ENCODE results near the gene ZMYM2. TPM values are rescaled to one million over a fixed set of nuclear protein-coding genes. Genes with fewer than 3 reads are reported as not detected.

ZMYM2 gene
- total RNA-seq, 1 donor from 2014 or later = 109 TPM

DNA sequence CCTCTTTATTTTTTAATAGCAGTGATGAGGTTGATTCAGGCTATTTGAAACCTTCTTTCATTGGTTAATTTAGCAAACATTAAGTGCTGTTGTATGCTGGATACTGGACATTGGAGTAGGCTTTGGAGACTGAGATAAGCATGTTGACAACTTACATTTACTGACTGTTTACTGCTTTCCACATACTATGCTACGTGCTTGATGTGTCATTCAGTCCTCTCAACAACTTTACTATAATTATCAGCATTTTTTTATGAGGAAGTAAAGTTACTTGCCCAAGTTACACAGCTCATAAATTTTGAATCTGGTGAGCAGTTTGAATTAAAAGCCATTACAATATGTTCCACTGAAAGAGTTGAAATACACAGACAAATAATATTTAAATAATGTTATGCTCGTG lies 118.6 kb downstream of the ZMYM2 start:
- Histone ChIP-seq H4K20me1 (ENCODE audit: insufficient read depth, low read length) (peaks cover 13% of the 10 kb centered on the region), H3K36me3 (ENCODE audit: insufficient read depth, low read length) (peaks cover 6% of the 10 kb centered on the region), H3K27ac (ENCODE audit: low read depth, low read length) (no peak overlapping the region), H3K79me2 (ENCODE audit: insufficient read depth, low read length) (no peaks in the 10 kb centered on the region), H3K4me3 (ENCODE audit: insufficient read depth, low read depth, low read length) (no peak overlapping the region), H2AFZ (ENCODE audit: low read depth, low read length) (no peak overlapping the region), H3K4me2 (ENCODE audit: low read length) (no peak overlapping the region), H3K27me3 (ENCODE audit: insufficient read depth, low read length) (no peaks in the 10 kb centered on the region), H3K9me3 (ENCODE audit: insufficient read depth, low read depth, low read length) (no peaks in the 10 kb centered on the region), H3K4me1 (ENCODE audit: insufficient read depth, low read length) (no peaks in the 10 kb centered on the region), H3K9ac (ENCODE audit: low read length) (no peak overlapping the region)
- Mint-ChIP-seq H3K27me3 (ENCODE audit: low read depth, unreplicated experiment) (no peaks in the 10 kb centered on the region), H3K36me3 (ENCODE audit: low read depth, unreplicated experiment) (peaks cover 9% of the 10 kb centered on the region), H3K4me1 (ENCODE audit: low read depth, unreplicated experiment) (peaks cover 2% of the 10 kb centered on the region), H3K9me3 (ENCODE audit: unreplicated experiment) (no peaks in the 10 kb centered on the region), H3K27ac (ENCODE audit: unreplicated experiment) (no peak overlapping the region), H3K4me3 (ENCODE audit: unreplicated experiment) (no peak overlapping the region)
- FAIRE-seq (no peak), DNase-seq (ENCODE audit: low read depth) (no peak)
- no peak for TF ChIP-seq EZH2 (IDR thresholded peaks at IDR 0.05; ENCODE audit: insufficient read depth, low read length)
- TF ChIP-seq, protein P1, sequence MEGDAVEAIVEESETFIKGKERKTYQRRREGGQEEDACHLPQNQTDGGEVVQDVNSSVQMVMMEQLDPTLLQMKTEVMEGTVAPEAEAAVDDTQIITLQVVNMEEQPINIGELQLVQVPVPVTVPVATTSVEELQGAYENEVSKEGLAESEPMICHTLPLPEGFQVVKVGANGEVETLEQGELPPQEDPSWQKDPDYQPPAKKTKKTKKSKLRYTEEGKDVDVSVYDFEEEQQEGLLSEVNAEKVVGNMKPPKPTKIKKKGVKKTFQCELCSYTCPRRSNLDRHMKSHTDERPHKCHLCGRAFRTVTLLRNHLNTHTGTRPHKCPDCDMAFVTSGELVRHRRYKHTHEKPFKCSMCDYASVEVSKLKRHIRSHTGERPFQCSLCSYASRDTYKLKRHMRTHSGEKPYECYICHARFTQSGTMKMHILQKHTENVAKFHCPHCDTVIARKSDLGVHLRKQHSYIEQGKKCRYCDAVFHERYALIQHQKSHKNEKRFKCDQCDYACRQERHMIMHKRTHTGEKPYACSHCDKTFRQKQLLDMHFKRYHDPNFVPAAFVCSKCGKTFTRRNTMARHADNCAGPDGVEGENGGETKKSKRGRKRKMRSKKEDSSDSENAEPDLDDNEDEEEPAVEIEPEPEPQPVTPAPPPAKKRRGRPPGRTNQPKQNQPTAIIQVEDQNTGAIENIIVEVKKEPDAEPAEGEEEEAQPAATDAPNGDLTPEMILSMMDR (IDR thresholded peaks at IDR 0.05; ENCODE audit: insufficient read depth, low read depth, low read length) = no peak

DNA sequence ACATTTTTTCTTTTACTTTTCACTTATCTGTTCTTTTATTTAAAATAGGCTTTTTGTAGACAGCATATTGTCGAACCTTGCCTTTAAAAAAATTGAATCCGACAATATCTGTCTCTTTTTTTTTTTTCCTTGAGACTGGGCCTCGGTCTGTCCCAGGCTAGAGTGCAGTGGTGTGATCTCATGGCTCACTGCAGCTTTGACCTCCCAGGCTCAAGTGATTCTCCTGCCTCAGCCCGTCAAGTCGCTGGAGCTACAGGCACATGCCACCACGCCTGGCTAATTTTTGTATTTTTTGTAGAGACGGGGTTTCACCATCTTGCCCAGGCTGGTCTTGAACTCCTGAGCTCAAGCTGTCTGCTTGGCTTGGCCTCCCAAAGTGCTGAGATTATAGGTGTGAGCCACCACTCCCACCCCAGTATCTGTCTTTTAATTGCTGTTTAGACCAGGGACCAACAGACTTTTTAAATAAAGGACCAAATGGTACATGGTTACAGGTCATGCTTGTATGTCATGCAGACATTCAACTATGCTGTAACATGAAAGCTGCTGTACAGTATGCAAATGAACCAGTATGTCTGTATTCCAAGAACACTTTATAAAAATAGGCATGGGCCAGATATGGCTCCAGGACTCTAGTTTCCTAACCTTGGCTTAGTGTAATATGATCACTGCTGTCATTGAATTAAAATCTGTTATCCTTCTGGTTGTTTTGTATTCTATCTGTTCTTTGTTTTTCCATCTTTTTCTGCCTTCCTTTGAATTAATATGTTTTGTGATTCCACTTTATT lies 122.0 kb downstream of the ZMYM2 start:
- no peaks in the 10 kb centered on the region for H3K79me2 ChIP-seq (ENCODE audit: insufficient read depth, low read length)
- H3K4me2 ChIP-seq (ENCODE audit: low read length) = no peak overlapping the region
- no peaks in the 10 kb centered on the region for H3K4me1 ChIP-seq (ENCODE audit: insufficient read depth, low read length)
- no peaks in the 10 kb centered on the region for H3K27me3 ChIP-seq (ENCODE audit: insufficient read depth, low read length)
- no peak overlapping the region for H3K27ac Mint-ChIP-seq (ENCODE audit: unreplicated experiment)
- no peak overlapping the region for H3K4me3 ChIP-seq (ENCODE audit: insufficient read depth, low read depth, low read length)
- no peaks in the 10 kb centered on the region for H3K9me3 ChIP-seq (ENCODE audit: insufficient read depth, low read depth, low read length)
- peaks cover 22% of the 10 kb centered on the region for H3K36me3 ChIP-seq (ENCODE audit: insufficient read depth, low read length)
- no peak for TF ChIP-seq EZH2 (IDR thresholded peaks at IDR 0.05; ENCODE audit: insufficient read depth, low read length)
- TF ChIP-seq, protein P1 (IDR thresholded peaks at IDR 0.05; ENCODE audit: insufficient read depth, low read depth, low read length) = no peak
- H3K4me1 Mint-ChIP-seq (ENCODE audit: low read depth, unreplicated experiment) = peaks cover 2% of the 10 kb centered on the region
- no peak overlapping the region for H3K4me3 Mint-ChIP-seq (ENCODE audit: unreplicated experiment)
- H3K27ac ChIP-seq (ENCODE audit: low read depth, low read length) = no peak overlapping the region
- no peak overlapping the region for H2AFZ ChIP-seq (ENCODE audit: low read depth, low read length)
- H3K27me3 Mint-ChIP-seq (ENCODE audit: low read depth, unreplicated experiment) = no peaks in the 10 kb centered on the region
- FAIRE-seq = no peak
- H3K36me3 Mint-ChIP-seq (ENCODE audit: low read depth, unreplicated experiment) = peaks cover 8% of the 10 kb centered on the region
- H4K20me1 ChIP-seq (ENCODE audit: insufficient read depth, low read length) = peaks cover 7% of the 10 kb centered on the region
- H3K9me3 Mint-ChIP-seq (ENCODE audit: unreplicated experiment) = no peaks in the 10 kb centered on the region
- no peak overlapping the region for H3K9ac ChIP-seq (ENCODE audit: low read length)
- DNase-seq (ENCODE audit: low read depth) = no peak

DNA sequence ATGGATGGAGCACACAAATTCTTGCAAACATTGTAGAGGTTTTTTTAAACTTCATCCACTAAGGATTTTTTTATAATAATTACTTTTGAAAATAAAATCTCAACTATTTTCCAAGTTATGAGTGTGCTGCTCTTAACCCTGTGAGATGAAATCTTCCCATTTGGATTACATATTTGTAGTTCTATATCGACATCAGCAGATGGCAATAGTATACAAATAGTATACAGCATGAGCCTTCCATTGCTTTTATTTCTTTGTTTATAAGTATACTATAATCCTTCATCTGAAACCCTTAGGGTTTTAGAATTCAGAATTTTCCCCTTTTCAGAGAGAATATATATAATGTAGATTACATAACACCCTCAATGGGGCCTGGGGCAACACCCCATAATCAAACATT lies 131.8 kb downstream of the ZMYM2 start:
- Histone ChIP-seq H3K9ac (ENCODE audit: low read length) (no peak overlapping the region), H3K36me3 (ENCODE audit: insufficient read depth, low read length) (peaks cover 13% of the 10 kb centered on the region), H3K27me3 (ENCODE audit: insufficient read depth, low read length) (no peaks in the 10 kb centered on the region), H3K4me1 (ENCODE audit: insufficient read depth, low read length) (no peaks in the 10 kb centered on the region), H3K9me3 (ENCODE audit: insufficient read depth, low read depth, low read length) (no peaks in the 10 kb centered on the region), H3K79me2 (ENCODE audit: insufficient read depth, low read length) (no peaks in the 10 kb centered on the region), H2AFZ (ENCODE audit: low read depth, low read length) (no peak overlapping the region), H3K4me2 (ENCODE audit: low read length) (no peak overlapping the region), H3K27ac (ENCODE audit: low read depth, low read length) (no peak overlapping the region), H3K4me3 (ENCODE audit: insufficient read depth, low read depth, low read length) (no peak overlapping the region), H4K20me1 (ENCODE audit: insufficient read depth, low read length) (no peaks in the 10 kb centered on the region)
- peaks cover 5% of the 10 kb centered on the region for H3K36me3 Mint-ChIP-seq (ENCODE audit: low read depth, unreplicated experiment)
- H3K27ac Mint-ChIP-seq (ENCODE audit: unreplicated experiment) = no peak overlapping the region
- no peak overlapping the region for H3K4me3 Mint-ChIP-seq (ENCODE audit: unreplicated experiment)
- FAIRE-seq (no peak), DNase-seq (ENCODE audit: low read depth) (no peak)
- H3K9me3 Mint-ChIP-seq (ENCODE audit: unreplicated experiment) = no peaks in the 10 kb centered on the region
- no peak for TF ChIP-seq EZH2 (IDR thresholded peaks at IDR 0.05; ENCODE audit: insufficient read depth, low read length)
- TF ChIP-seq, protein P1 (IDR thresholded peaks at IDR 0.05; ENCODE audit: insufficient read depth, low read depth, low read length) = no peak
- no peaks in the 10 kb centered on the region for H3K27me3 Mint-ChIP-seq (ENCODE audit: low read depth, unreplicated experiment)
- peaks cover 1% of the 10 kb centered on the region for H3K4me1 Mint-ChIP-seq (ENCODE audit: low read depth, unreplicated experiment)

Measured in astrocyte (in vitro differentiated cells and primary cell).